Measurements from ENCODE around the gene DNAJC1. TPM values are rescaled to one million over a fixed set of nuclear protein-coding genes. Genes with fewer than 3 reads are reported as not detected.
"Not testable (repeated sequence)": the region's sequence is repeated elsewhere in the genome, so short reads cannot be mapped to it uniquely, and the experiment has no call there.

Gene DNAJC1
- total and polyA plus RNA-seq, 5 donors from 2014 or later, result 12.9 to 27.5 (median 22.7) TPM

GRCh38 chr10:21720090-21720489 is 283.4 kb downstream of the DNAJC1 start:
- Histone ChIP-seq H3K9me3 (ENCODE audit: control insufficient read depth in 2 of 2, low read length in 2 of 2) (no peaks in the 10 kb centered on the region), H3K36me3 (ENCODE audit: control insufficient read depth, insufficient read depth, low read length) (peaks cover 19% of the 10 kb centered on the region), H3K4me3 (ENCODE audit: low read depth, low read length) (no peak overlapping the region), H3K27ac (ENCODE audit: insufficient read depth, low read length, poor library complexity, severe bottlenecking) (no peak overlapping the region), H3K27me3 (ENCODE audit: control insufficient read depth, insufficient read depth, low read length) (no peaks in the 10 kb centered on the region), H3K4me1 (ENCODE audit: control insufficient read depth, insufficient read depth, low read length, poor library complexity, severe bottlenecking) (no peaks in the 10 kb centered on the region)
- no peaks in the 10 kb centered on the region for H3K27me3 Mint-ChIP-seq
- H3K27ac Mint-ChIP-seq, result no peak overlapping the region
- no peak overlapping the region for H3K4me3 Mint-ChIP-seq
- no peaks in the 10 kb centered on the region for H3K9me3 Mint-ChIP-seq
- ATAC-seq (ENCODE audit: low read depth in 2 of 2) (no peak), DNase-seq (no peak)
- peaks cover 9 to 26% (median 24%) of the 10 kb centered on the region in 4 donors for H3K4me1 Mint-ChIP-seq
- H3K36me3 Mint-ChIP-seq, result peaks cover 43% of the 10 kb centered on the region

- H3K4me3 Mint-ChIP-seq, result no peak overlapping the region
- H3K36me3 Mint-ChIP-seq, result peaks cover 44% of the 10 kb centered on the region
- ATAC-seq (ENCODE audit: low read depth in 2 of 2), result no peak
- H3K27ac Mint-ChIP-seq, result no peak overlapping the region
- H3K27ac ChIP-seq (ENCODE audit: insufficient read depth, low read length, poor library complexity, severe bottlenecking), result no peak overlapping the region
- no peaks in the 10 kb centered on the region for H3K27me3 Mint-ChIP-seq
- H3K27me3 ChIP-seq (ENCODE audit: control insufficient read depth, insufficient read depth, low read length), result no peaks in the 10 kb centered on the region
- H3K4me1 ChIP-seq (ENCODE audit: control insufficient read depth, insufficient read depth, low read length, poor library complexity, severe bottlenecking), result no peaks in the 10 kb centered on the region
- peaks cover 24% of the 10 kb centered on the region for H3K36me3 ChIP-seq (ENCODE audit: control insufficient read depth, insufficient read depth, low read length)
- no peaks in the 10 kb centered on the region for H3K9me3 ChIP-seq (ENCODE audit: control insufficient read depth in 2 of 2, low read length in 2 of 2)
- H3K4me1 Mint-ChIP-seq, result peaks cover 8 to 23% (median 20%) of the 10 kb centered on the region in 4 donors
- no peak for DNase-seq
- H3K4me3 ChIP-seq (ENCODE audit: low read depth, low read length), result no peak overlapping the region
- H3K9me3 Mint-ChIP-seq, result no peaks in the 10 kb centered on the region
These were observed 284.0 kb downstream of the DNAJC1 start for GRCh38 chr10:21719502-21719901.

GRCh38 chr10:21717437-21718054 is 286.0 kb downstream of the DNAJC1 start:
- H3K27me3 Mint-ChIP-seq, result not testable (repeated sequence)
- peak overlapping the region in 1 of 3 donors; percentile 69 for H3K27ac Mint-ChIP-seq

GRCh38 chr10:21715531-21716195 is 287.9 kb downstream of the DNAJC1 start:
- peaks cover 39% of the 10 kb centered on the region for H3K36me3 ChIP-seq (ENCODE audit: control insufficient read depth, insufficient read depth, low read length)

More at GRCh38 chr10:21717437-21718054, 286.0 kb downstream of the DNAJC1 start:
- not testable (repeated sequence) for H3K9me3 ChIP-seq (ENCODE audit: control insufficient read depth in 2 of 2, low read length in 2 of 2); DNase-seq; H3K4me3 Mint-ChIP-seq; H3K27ac ChIP-seq (ENCODE audit: insufficient read depth, low read length, poor library complexity, severe bottlenecking); H3K27me3 ChIP-seq (ENCODE audit: control insufficient read depth, insufficient read depth, low read length); H3K4me3 ChIP-seq (ENCODE audit: low read depth, low read length); H3K9me3 Mint-ChIP-seq; H3K4me1 ChIP-seq (ENCODE audit: control insufficient read depth, insufficient read depth, low read length, poor library complexity, severe bottlenecking); ATAC-seq (ENCODE audit: low read depth in 2 of 2)
- Mint-ChIP-seq H3K4me1 (peaks cover 5 to 23% (median 9%) of the 10 kb centered on the region in 4 donors), H3K36me3 (peaks cover 52% of the 10 kb centered on the region)
- H3K36me3 ChIP-seq (ENCODE audit: control insufficient read depth, insufficient read depth, low read length), result peaks cover 38% of the 10 kb centered on the region

GRCh38 chr10:21712975-21713374 is 290.6 kb downstream of the DNAJC1 start:
- no peak overlapping the region for H3K4me3 ChIP-seq (ENCODE audit: low read depth, low read length)
- peak overlapping the region in 1 of 3 donors; percentile 88 for H3K27ac Mint-ChIP-seq

More at GRCh38 chr10:21715531-21716195, 287.9 kb downstream of the DNAJC1 start:
- no peak overlapping the region for H3K4me3 ChIP-seq (ENCODE audit: low read depth, low read length)
- no peaks in the 10 kb centered on the region for H3K4me1 ChIP-seq (ENCODE audit: control insufficient read depth, insufficient read depth, low read length, poor library complexity, severe bottlenecking)
- Mint-ChIP-seq H3K4me1 (peaks cover 0 to 20% (median 11%) of the 10 kb centered on the region in 4 donors), H3K27ac (peak overlapping the region in 1 of 3 donors; percentile 18), H3K27me3 (no peaks in the 10 kb centered on the region), H3K4me3 (no peak overlapping the region), H3K9me3 (no peaks in the 10 kb centered on the region), H3K36me3 (peaks cover 51% of the 10 kb centered on the region)
- no peak for ATAC-seq (ENCODE audit: low read depth in 2 of 2)
- DNase-seq, result no peak
- H3K9me3 ChIP-seq (ENCODE audit: control insufficient read depth in 2 of 2, low read length in 2 of 2), result no peaks in the 10 kb centered on the region
- H3K27me3 ChIP-seq (ENCODE audit: control insufficient read depth, insufficient read depth, low read length), result no peaks in the 10 kb centered on the region
- H3K27ac ChIP-seq (ENCODE audit: insufficient read depth, low read length, poor library complexity, severe bottlenecking), result no peak overlapping the region

GRCh38 chr10:21707498-21707897 is 296.0 kb downstream of the DNAJC1 start:
- ATAC-seq (ENCODE audit: low read depth in 2 of 2) (no peak), DNase-seq (no peak)
- Histone ChIP-seq H3K9me3 (ENCODE audit: control insufficient read depth in 2 of 2, low read length in 2 of 2) (no peaks in the 10 kb centered on the region), H3K36me3 (ENCODE audit: control insufficient read depth, insufficient read depth, low read length) (peaks cover 3% of the 10 kb centered on the region), H3K4me3 (ENCODE audit: low read depth, low read length) (no peak overlapping the region), H3K4me1 (ENCODE audit: control insufficient read depth, insufficient read depth, low read length, poor library complexity, severe bottlenecking) (peaks cover 9% of the 10 kb centered on the region), H3K27ac (ENCODE audit: insufficient read depth, low read length, poor library complexity, severe bottlenecking) (no peak overlapping the region), H3K27me3 (ENCODE audit: control insufficient read depth, insufficient read depth, low read length) (no peaks in the 10 kb centered on the region)
- H3K36me3 Mint-ChIP-seq, result peaks cover 34% of the 10 kb centered on the region
- H3K4me1 Mint-ChIP-seq, result peaks cover 29 to 36% (median 34%) of the 10 kb centered on the region in 4 donors
- no peak overlapping the region for H3K4me3 Mint-ChIP-seq
- H3K9me3 Mint-ChIP-seq, result peaks cover 0 to 1% (median 0%) of the 10 kb centered on the region in 7 donors
- no peaks in the 10 kb centered on the region for H3K27me3 Mint-ChIP-seq
- H3K27ac Mint-ChIP-seq, result no peak overlapping the region

More at GRCh38 chr10:21712975-21713374, 290.6 kb downstream of the DNAJC1 start:
- Mint-ChIP-seq H3K27me3 (no peaks in the 10 kb centered on the region), H3K4me1 (peaks cover 3 to 22% (median 12%) of the 10 kb centered on the region in 4 donors), H3K36me3 (peaks cover 53% of the 10 kb centered on the region), H3K4me3 (no peak overlapping the region), H3K9me3 (no peaks in the 10 kb centered on the region)
- ATAC-seq (ENCODE audit: low read depth in 2 of 2) (no peak), DNase-seq (no peak)
- no peaks in the 10 kb centered on the region for H3K27me3 ChIP-seq (ENCODE audit: control insufficient read depth, insufficient read depth, low read length)
- H3K4me1 ChIP-seq (ENCODE audit: control insufficient read depth, insufficient read depth, low read length, poor library complexity, severe bottlenecking), result no peaks in the 10 kb centered on the region
- H3K27ac ChIP-seq (ENCODE audit: insufficient read depth, low read length, poor library complexity, severe bottlenecking), result no peak overlapping the region
- peaks cover 37% of the 10 kb centered on the region for H3K36me3 ChIP-seq (ENCODE audit: control insufficient read depth, insufficient read depth, low read length)
- H3K9me3 ChIP-seq (ENCODE audit: control insufficient read depth in 2 of 2, low read length in 2 of 2), result no peaks in the 10 kb centered on the region
